Brain microvascular endothelial cell (primary cell): ENCODE data around the gene TBCA.

ENCODE experiments used
- DNase-seq: peaks from one replicate; pipeline ENCODE4 v3.0.0-alpha.2; 2020
- H3K27ac ChIP-seq: fragments of 250-450 bp; sonication (Bioruptor Pico); 2 replicates; pipeline ENCODE4 v1.5.1; 2020; ENCODE audit warnings: mild to moderate bottlenecking, moderate library complexity
- H3K27me3 ChIP-seq: fragments of 250-450 bp; sonication (Bioruptor Pico); replicated peaks from 2 replicates; pipeline ENCODE4 v1.5.1; 2020; ENCODE audit warnings: mild to moderate bottlenecking
- H3K36me3 ChIP-seq: fragments of 250-450 bp; sonication (Bioruptor Pico); replicated peaks from 2 replicates; pipeline ENCODE4 v1.5.1; 2020; ENCODE audit warnings: mild to moderate bottlenecking
- H3K4me3 ChIP-seq: 2 replicates; pipeline ENCODE4 v1.5.1; 2011; ENCODE audit warnings: low read depth, mild to moderate bottlenecking, control low read depth, low read length, moderate library complexity
- CTCF ChIP-seq: IDR thresholded peaks from 2 replicates; pipeline ENCODE4 v1.5.1; 2011; ENCODE audit warnings: low read depth, mild to moderate bottlenecking, moderate library complexity, low read length, control low read depth, inconsistent platforms; ENCODE audit errors: missing control alignments
- in situ Hi-C: cut with HindIII; loops from 2 replicates; pipeline ENCODE4 v1.10.0; 2017; ENCODE audit warnings: low sequenced_read_pairs, low pct_ligation_motif_present

The TBCA gene

GRCh38 chr5:77775790-77776553 is at the start of gene TBCA:
Gene TBCA, minus strand, starts transcription at chr5:77776339. Its CDS starts 82 bp downstream, at chr5:77776257.
- no peaks in the 10 kb centered on the region for H3K36me3 ChIP-seq
- H3K27me3 ChIP-seq: no peaks in the 10 kb centered on the region
- peak; percentile 78 for DNase-seq
- in situ Hi-C loops: no loop called here
- peak; percentile 30 for TF ChIP-seq CTCF
- peak within 1 kb of the TSS; percentile 81 for H3K4me3 ChIP-seq
- peak within 1 kb of the TSS; percentile 93 for H3K27ac ChIP-seq

GRCh38 chr5:77824981-77825380 is 48.8 kb upstream of the TBCA start:
- in situ Hi-C loops: no loop called here

GRCh38 chr5:77816686-77817085 is 40.5 kb upstream of the TBCA start:
- Histone ChIP-seq H3K36me3 (no peaks in the 10 kb centered on the region), H3K27me3 (no peaks in the 10 kb centered on the region), H3K4me3 (no peak overlapping the region), H3K27ac (no peak overlapping the region)
- in situ Hi-C loops: no loop called here
- DNase-seq: no peak
- TF ChIP-seq CTCF: no peak

More at GRCh38 chr5:77824981-77825380, 48.8 kb upstream of the TBCA start:
- DNase-seq: no peak
- Histone ChIP-seq H3K27ac (no peak overlapping the region), H3K4me3 (no peak overlapping the region), H3K36me3 (no peaks in the 10 kb centered on the region), H3K27me3 (peaks cover 5% of the 10 kb centered on the region)
- no peak for TF ChIP-seq CTCF

- no peak overlapping the region for H3K27ac ChIP-seq
- no peaks in the 10 kb centered on the region for H3K27me3 ChIP-seq
- in situ Hi-C loops: no loop called here
- H3K36me3 ChIP-seq: no peaks in the 10 kb centered on the region
- no peak overlapping the region for H3K4me3 ChIP-seq
- TF ChIP-seq CTCF: no peak
- DNase-seq: no peak
These were observed 36.9 kb upstream of the TBCA start for GRCh38 chr5:77812926-77813589.

- no peak overlapping the region for H3K4me3 ChIP-seq
- no peaks in the 10 kb centered on the region for H3K27me3 ChIP-seq
- no peaks in the 10 kb centered on the region for H3K36me3 ChIP-seq
- no peak for DNase-seq
- TF ChIP-seq CTCF: no peak
- in situ Hi-C loops: no loop called here
- no peak overlapping the region for H3K27ac ChIP-seq
These were observed 30.2 kb upstream of the TBCA start for GRCh38 chr5:77806213-77806843.
